HEK293 (cell line): Measurements from ENCODE around the gene KCND2.

ENCODE experiments used
- CTCF ChIA-PET: fragments of 350-600 bp; formaldehyde crosslinking; extraction: SDS; loops from one replicate; lab custom pipeline; 2021; ENCODE audit warnings: antibody characterized with exemption; lab: Yijun Ruan, JAX
- POLR2A ChIA-PET: fragments of 300-600 bp; formaldehyde crosslinking; extraction: SDS; loops from one replicate; lab custom pipeline; 2020; ENCODE audit warnings: antibody characterized with exemption, inconsistent platforms; lab: Yijun Ruan, JAX
- H3K27ac ChIP-seq: fragments of 200-500 bp; sonication (Bioruptor generic); 2 replicates; pipeline ENCODE4 v1.5.1; 2014; ENCODE audit warnings: low read depth, low read length, control low read depth, inconsistent platforms; ENCODE audit errors: extremely low read depth
- H3K36me3 ChIP-seq, 2 experiments: fragments of 200-500 bp in 1 of 2; sonication (Bioruptor generic) in 1 of 2; 1 replicate in 1 of 2; 2 replicates in 1 of 2; pipeline ENCODE4 v1.5.1; 2014 to 2017; ENCODE audit warnings: inconsistent platforms in 2 of 2, low read length in 2 of 2; ENCODE audit not compliant: control insufficient read depth in 2 of 2, insufficient read depth in 1 of 2
- H3K4me1 ChIP-seq: fragments of 200-500 bp; sonication (Bioruptor generic); 2 replicates; pipeline ENCODE4 v1.5.1; 2014; ENCODE audit warnings: mild to moderate bottlenecking, low read length, inconsistent platforms; ENCODE audit not compliant: control insufficient read depth, insufficient read depth
- H3K4me3 ChIP-seq: 2 replicates; pipeline ENCODE4 v1.5.1; 2011; ENCODE audit warnings: low read depth, mild to moderate bottlenecking, control low read depth, low read length, moderate library complexity
- H3K9me3 ChIP-seq: fragments of 200-500 bp; sonication (Bioruptor generic); 2 replicates; pipeline ENCODE4 v1.5.1; 2014; ENCODE audit warnings: low read depth, low read length, inconsistent platforms; ENCODE audit not compliant: control insufficient read depth, insufficient read depth
- ATF2 ChIP-seq: fragments of 450-650 bp; formaldehyde crosslinking; IDR thresholded peaks from 2 replicates; pipeline ENCODE4 v1.5.1; 2016; ENCODE audit warnings: missing biosample characterization, missing genetic modification characterization, low read depth
- BCL11A ChIP-seq: fragments of 450-650 bp; formaldehyde crosslinking; IDR thresholded peaks from 2 replicates; pipeline ENCODE4 v1.5.1; 2016; ENCODE audit warnings: low read depth, missing biosample characterization, missing genetic modification characterization
- FEZF1 ChIP-seq: fragments of 450-650 bp; formaldehyde crosslinking; IDR thresholded peaks from 2 replicates; pipeline ENCODE4 v1.5.1; 2016; ENCODE audit warnings: missing biosample characterization, missing genetic modification characterization
- GFI1B ChIP-seq: fragments of 450-650 bp; formaldehyde crosslinking; IDR thresholded peaks from 2 replicates; pipeline ENCODE4 v1.5.1; 2016; ENCODE audit warnings: missing biosample characterization, missing genetic modification characterization
- GLIS1 ChIP-seq: fragments of 450-650 bp; formaldehyde crosslinking; IDR thresholded peaks from 2 replicates; pipeline ENCODE4 v1.5.1; 2016; ENCODE audit warnings: missing biosample characterization, missing genetic modification characterization
- OSR2 ChIP-seq: fragments of 450-650 bp; formaldehyde crosslinking; IDR thresholded peaks from 2 replicates; pipeline ENCODE4 v1.5.1; 2016; ENCODE audit warnings: missing biosample characterization, missing genetic modification characterization
- PRDM6 ChIP-seq: fragments of 450-650 bp; formaldehyde crosslinking; IDR thresholded peaks from 2 replicates; pipeline ENCODE4 v1.5.1; 2017; ENCODE audit warnings: missing biosample characterization, missing genetic modification characterization
- REPIN1 ChIP-seq: fragments of 450-650 bp; formaldehyde crosslinking; IDR thresholded peaks from 2 replicates; pipeline ENCODE4 v1.5.1; 2017; ENCODE audit warnings: missing biosample characterization, missing genetic modification characterization, low read depth
- SCRT2 ChIP-seq: fragments of 450-650 bp; formaldehyde crosslinking; IDR thresholded peaks from 2 replicates; pipeline ENCODE4 v1.5.1; 2016; ENCODE audit warnings: missing biosample characterization, missing genetic modification characterization
- SP7 ChIP-seq: fragments of 450-650 bp; formaldehyde crosslinking; IDR thresholded peaks from 2 replicates; pipeline ENCODE4 v1.5.1; 2016; ENCODE audit warnings: missing biosample characterization, missing genetic modification characterization
- ZFHX2 ChIP-seq: fragments of 450-650 bp; formaldehyde crosslinking; conservative IDR thresholded peaks from 2 replicates; pipeline ENCODE4 v1.5.1; 2016; ENCODE audit warnings: missing biosample characterization, missing genetic modification characterization
- ZFP37 ChIP-seq: fragments of 450-650 bp; formaldehyde crosslinking; IDR thresholded peaks from 2 replicates; pipeline ENCODE4 v1.5.1; 2016; ENCODE audit warnings: missing biosample characterization, missing genetic modification characterization
- ZNF121 ChIP-seq: fragments of 450-650 bp; formaldehyde crosslinking; IDR thresholded peaks from 2 replicates; pipeline ENCODE4 v1.5.1; 2016; ENCODE audit warnings: missing biosample characterization, missing genetic modification characterization
- ZNF132 ChIP-seq: fragments of 450-650 bp; formaldehyde crosslinking; IDR thresholded peaks from 2 replicates; pipeline ENCODE4 v1.5.1; 2017; ENCODE audit warnings: missing biosample characterization, missing genetic modification characterization, borderline replicate concordance
- ZNF133 ChIP-seq: fragments of 450-650 bp; formaldehyde crosslinking; IDR thresholded peaks from 2 replicates; pipeline ENCODE4 v1.5.1; 2016; ENCODE audit warnings: missing biosample characterization, missing genetic modification characterization
- ZNF175 ChIP-seq: fragments of 450-650 bp; formaldehyde crosslinking; IDR thresholded peaks from 2 replicates; pipeline ENCODE4 v1.5.1; 2016; ENCODE audit warnings: missing biosample characterization, missing genetic modification characterization
- ZNF2 ChIP-seq: fragments of 450-650 bp; formaldehyde crosslinking; IDR thresholded peaks from 2 replicates; pipeline ENCODE4 v1.5.1; 2016; ENCODE audit warnings: missing biosample characterization, missing genetic modification characterization
- ZNF23 ChIP-seq: fragments of 450-650 bp; formaldehyde crosslinking; IDR thresholded peaks from 2 replicates; pipeline ENCODE4 v1.5.1; 2016; ENCODE audit warnings: missing biosample characterization, missing genetic modification characterization, borderline replicate concordance
- ZNF350 ChIP-seq: fragments of 450-650 bp; formaldehyde crosslinking; IDR thresholded peaks from 2 replicates; pipeline ENCODE4 v1.5.0; 2017; ENCODE audit warnings: missing biosample characterization, mild to moderate bottlenecking, missing genetic modification characterization
- ZNF37A ChIP-seq: fragments of 450-650 bp; IDR thresholded peaks from 2 replicates; pipeline ENCODE4 v1.5.1; 2018; ENCODE audit warnings: missing biosample characterization, missing genetic modification characterization
- ZNF433 ChIP-seq: fragments of 450-650 bp; formaldehyde crosslinking; IDR thresholded peaks from 2 replicates; pipeline ENCODE4 v1.5.1; 2016; ENCODE audit warnings: missing biosample characterization, missing genetic modification characterization, low read depth
- ZNF449 ChIP-seq: fragments of 450-650 bp; formaldehyde crosslinking; IDR thresholded peaks from 2 replicates; pipeline ENCODE4 v1.5.1; 2017; ENCODE audit warnings: missing biosample characterization, mild to moderate bottlenecking, missing genetic modification characterization, moderate library complexity
- ZNF521 ChIP-seq: fragments of 450-650 bp; formaldehyde crosslinking; IDR thresholded peaks from 2 replicates; pipeline ENCODE4 v1.5.1; 2017; ENCODE audit warnings: missing biosample characterization, mild to moderate bottlenecking, missing genetic modification characterization
- ZNF529 ChIP-seq: fragments of 450-650 bp; formaldehyde crosslinking; IDR thresholded peaks from 2 replicates; pipeline ENCODE4 v1.5.1; 2017; ENCODE audit warnings: missing genetic modification characterization, missing biosample characterization; ENCODE audit not compliant: insufficient replicate concordance
- ZNF549 ChIP-seq: fragments of 450-650 bp; IDR thresholded peaks from 2 replicates; pipeline ENCODE4 v1.5.1; 2018; ENCODE audit warnings: missing biosample characterization, missing genetic modification characterization, mild to moderate bottlenecking, inconsistent platforms, moderate library complexity
- ZNF558 ChIP-seq: fragments of 450-650 bp; formaldehyde crosslinking; IDR thresholded peaks from 2 replicates; pipeline ENCODE4 v1.5.1; 2016; ENCODE audit warnings: missing biosample characterization, missing genetic modification characterization
- TF ChIP-seq, protein P1 (sequence below): fragments of 450-650 bp; formaldehyde crosslinking; IDR thresholded peaks from 2 replicates; pipeline ENCODE4 v1.5.1; 2016; ENCODE audit warnings: missing biosample characterization, missing genetic modification characterization, borderline replicate concordance

KCND2 gene

GRCh38 chr7:120442838-120443237 is 169.9 kb downstream of the KCND2 start:
- Histone ChIP-seq H3K9me3 (no peaks in the 10 kb centered on the region), H3K36me3 (no peaks in the 10 kb centered on the region), H3K4me3 (no peak overlapping the region), H3K4me1 (no peaks in the 10 kb centered on the region), H3K27ac (no peak overlapping the region)
- POLR2A ChIA-PET, result no interaction called here
- CTCF ChIA-PET, result no interaction called here
- TF ChIP-seq FEZF1, result no peak
- TF ChIP-seq ZNF529 (tag by site-specific recombination), result no peak
- TF ChIP-seq ZNF558, result no peak
- no peak for TF ChIP-seq ZNF121
- TF ChIP-seq ZNF132 (tag by site-specific recombination), result no peak
- no peak for TF ChIP-seq ATF2
- TF ChIP-seq SP7 (tag by site-specific recombination), result no peak
- TF ChIP-seq ZNF133 (tag by site-specific recombination), result no peak
- no peak for TF ChIP-seq PRDM6 (tag by site-specific recombination)
- no peak for TF ChIP-seq GFI1B (tag by site-specific recombination)
- TF ChIP-seq ZNF521 (tag by site-specific recombination), result no peak

DNA sequence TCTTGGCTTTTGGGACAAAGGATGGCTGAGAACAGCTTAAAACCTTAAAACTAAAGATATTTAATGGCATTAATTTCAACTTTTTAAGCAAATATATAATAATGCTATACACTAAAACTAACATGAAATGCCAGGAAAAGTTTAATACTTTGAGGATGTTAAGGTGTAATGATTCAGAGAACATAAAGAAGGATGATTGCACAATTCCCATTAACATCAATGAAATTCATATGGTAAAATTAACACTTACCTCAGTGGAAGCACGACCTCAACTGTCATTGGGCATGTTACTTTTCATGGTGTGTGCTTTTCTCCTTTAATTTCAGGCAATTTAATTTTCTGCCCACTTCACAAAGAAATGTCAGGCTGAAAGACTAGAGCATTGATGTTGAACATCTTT is 171.7 kb downstream of the KCND2 start:
- Histone ChIP-seq H3K27ac (no peak overlapping the region), H3K36me3 (no peaks in the 10 kb centered on the region)
- POLR2A ChIA-PET, result no interaction called here
- TF ChIP-seq SCRT2 (no peak), BCL11A (no peak), ZNF350 (tag by site-specific recombination) (no peak), ZNF549 (tag by site-specific recombination) (no peak), ZNF23 (no peak), OSR2 (no peak), ZNF2 (tag by site-specific recombination) (no peak), ZFHX2 (no peak)
- TF ChIP-seq, protein P1, sequence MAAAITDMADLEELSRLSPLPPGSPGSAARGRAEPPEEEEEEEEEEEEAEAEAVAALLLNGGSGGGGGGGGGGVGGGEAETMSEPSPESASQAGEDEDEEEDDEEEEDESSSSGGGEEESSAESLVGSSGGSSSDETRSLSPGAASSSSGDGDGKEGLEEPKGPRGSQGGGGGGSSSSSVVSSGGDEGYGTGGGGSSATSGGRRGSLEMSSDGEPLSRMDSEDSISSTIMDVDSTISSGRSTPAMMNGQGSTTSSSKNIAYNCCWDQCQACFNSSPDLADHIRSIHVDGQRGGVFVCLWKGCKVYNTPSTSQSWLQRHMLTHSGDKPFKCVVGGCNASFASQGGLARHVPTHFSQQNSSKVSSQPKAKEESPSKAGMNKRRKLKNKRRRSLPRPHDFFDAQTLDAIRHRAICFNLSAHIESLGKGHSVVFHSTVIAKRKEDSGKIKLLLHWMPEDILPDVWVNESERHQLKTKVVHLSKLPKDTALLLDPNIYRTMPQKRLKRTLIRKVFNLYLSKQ (tag by site-specific recombination), result no peak
- TF ChIP-seq, all 188 proteins: peak for 0
- Histone ChIP-seq H3K9me3 (no peaks in the 10 kb centered on the region), H3K4me1 (no peaks in the 10 kb centered on the region), H3K4me3 (no peak overlapping the region)
- CTCF ChIA-PET, result no interaction called here

DNA sequence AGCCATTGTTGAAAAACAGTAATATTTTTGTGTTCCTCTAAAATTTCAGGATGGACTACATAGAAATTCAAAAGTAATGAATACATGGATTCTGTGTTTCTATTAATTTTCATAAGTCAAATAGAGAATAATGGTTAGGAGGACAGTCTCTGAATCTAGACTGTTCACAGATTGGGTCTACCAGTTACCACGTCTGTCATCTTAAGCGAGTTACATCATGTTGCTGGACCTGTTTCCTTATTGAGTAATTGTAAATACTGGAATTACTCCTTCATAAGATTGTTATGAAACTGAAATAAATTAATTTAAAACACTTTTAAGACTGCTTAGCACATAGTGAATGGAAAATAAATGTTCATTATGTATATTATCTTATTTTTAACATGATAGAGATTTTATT is 172.3 kb downstream of the KCND2 start:
- H3K4me1 ChIP-seq, result no peaks in the 10 kb centered on the region
- H3K9me3 ChIP-seq, result no peaks in the 10 kb centered on the region
- no peak overlapping the region for H3K27ac ChIP-seq
- ChIA-PET CTCF (no interaction called here), POLR2A (no interaction called here)
- H3K4me3 ChIP-seq, result no peak overlapping the region
- no peaks in the 10 kb centered on the region for H3K36me3 ChIP-seq
- TF ChIP-seq ZNF558 (no peak), ZNF449 (tag by site-specific recombination) (no peak), ZNF549 (tag by site-specific recombination) (no peak), REPIN1 (tag by site-specific recombination) (no peak), ZNF433 (tag by site-specific recombination) (no peak), ZFP37 (tag by site-specific recombination) (no peak), ZNF37A (tag by site-specific recombination) (no peak), ZNF175 (tag by site-specific recombination) (no peak), ZNF2 (tag by site-specific recombination) (no peak), GLIS1 (no peak)
